H1 (cell line): ENCODE measurements around the gene UFSP1. TPM values are rescaled to one million over a fixed set of nuclear protein-coding genes. Genes with fewer than 3 reads are reported as not detected.
A peak's percentile ranks its signal among the peaks of the same experiment; 100 is the strongest.

Experiments
- CTCF ChIA-PET: fragments of 300-600 bp; sonication (Branson Sonifier 250); formaldehyde crosslinking; loops from one replicate; lab custom pipeline; 2021; ENCODE audit not compliant: partially characterized antibody; lab: Charles Lee
- POLR2A ChIA-PET: fragments of 300-600 bp; sonication (Branson Sonifier 250); formaldehyde crosslinking; loops from one replicate; lab custom pipeline; 2021; ENCODE audit warnings: inconsistent platforms; ENCODE audit not compliant: partially characterized antibody; lab: Charles Lee
- DNase-seq, 2 experiments: peaks; one replicate each; pipeline versions ENCODE4 v3.0.0 to v3.0.0-alpha.2; 2010 to 2022; ENCODE audit warnings: low spot score in 2 of 2, low read depth in 1 of 2, mixed read lengths in 1 of 2
- FAIRE-seq: peaks from 2 replicates; lab custom pipeline; 2011; peaks lifted over from hg19 to GRCh38; lab: Jason Lieb, UNC
- H2AFZ ChIP-seq: 2 replicates; pipeline ENCODE4 v1.8.1; 2012; ENCODE audit warnings: low read length, inconsistent platforms
- H2AK5ac ChIP-seq: 2 replicates; pipeline ENCODE4 v1.6.1; 2013; ENCODE audit warnings: low read depth, low read length
- H2BK120ac ChIP-seq: replicated peaks from 2 replicates; pipeline ENCODE3; 2013; ENCODE audit warnings: low read depth, low read length, inconsistent platforms
- H2BK12ac ChIP-seq: 2 replicates; pipeline ENCODE4 v1.6.1; 2013; ENCODE audit warnings: low read depth, low read length
- H2BK15ac ChIP-seq: 2 replicates; pipeline ENCODE4 v1.6.1; 2013; ENCODE audit warnings: low read length
- H2BK20ac ChIP-seq: 2 replicates; pipeline ENCODE4 v1.6.1; 2013; ENCODE audit warnings: low read length
- H2BK5ac ChIP-seq: 2 replicates; pipeline ENCODE4 v1.6.1; 2013; ENCODE audit warnings: low read depth, low read length
- H3K14ac ChIP-seq: 2 replicates; pipeline ENCODE4 v1.6.1; 2013; ENCODE audit warnings: inconsistent platforms; ENCODE audit not compliant: insufficient read length
- H3K18ac ChIP-seq: 2 replicates; pipeline ENCODE4 v1.6.1; 2013; ENCODE audit warnings: low read length; ENCODE audit errors: extremely low read depth
- H3K23ac ChIP-seq: 2 replicates; pipeline ENCODE4 v1.6.1; 2013; ENCODE audit warnings: inconsistent platforms; ENCODE audit not compliant: insufficient read length
- H3K23me2 ChIP-seq: 2 replicates; pipeline ENCODE4 v1.6.1; 2013; ENCODE audit warnings: low read depth, low read length
- H3K27ac ChIP-seq: 2 replicates; pipeline ENCODE4 v1.6.1; 2011; ENCODE audit warnings: low read depth, low read length, inconsistent platforms
- H3K27me3 ChIP-seq, 4 experiments: replicated peaks in 1 of 4; 1 replicate in 1 of 4; 2 replicates in 3 of 4; pipeline versions ENCODE4 v1.6.1 to v1.8.1; 2011 to 2013; ENCODE audit warnings: low read length in 3 of 4, mild to moderate bottlenecking in 3 of 4, inconsistent platforms in 2 of 4, mixed read lengths in 2 of 4, moderate library complexity in 1 of 4; ENCODE audit not compliant: control insufficient read depth in 3 of 4, insufficient read depth in 3 of 4; ENCODE audit errors: extremely low read depth in 1 of 4
- H3K36me3 ChIP-seq, 4 experiments: 2 replicates each; pipeline versions ENCODE4 v1.6.1 to v1.8.1; 2011 to 2013; ENCODE audit warnings: mild to moderate bottlenecking in 4 of 4, low read length in 3 of 4, moderate library complexity in 2 of 4, control low read depth in 1 of 4, inconsistent platforms in 1 of 4; ENCODE audit not compliant: insufficient read depth in 4 of 4, control insufficient read depth in 2 of 4
- H3K4ac ChIP-seq: replicated peaks from 2 replicates; pipeline ENCODE3; 2013; ENCODE audit warnings: low read length, low read depth, mixed read lengths, inconsistent platforms; ENCODE audit not compliant: insufficient read length
- H3K4me1 ChIP-seq, 4 experiments: replicated peaks in 1 of 4; 1 replicate in 1 of 4; 2 replicates in 3 of 4; pipeline versions ENCODE4 v1.6.1 to v1.8.1; 2011 to 2013; ENCODE audit warnings: low read length in 3 of 4, inconsistent platforms in 2 of 4, mixed read lengths in 1 of 4; ENCODE audit not compliant: insufficient read depth in 4 of 4, control insufficient read depth in 3 of 4
- H3K4me2 ChIP-seq, 2 experiments: 2 replicates each; pipeline versions ENCODE4 v1.6.1 to v1.8.1; 2011 to 2013; ENCODE audit warnings: low read depth in 2 of 2, low read length in 2 of 2, control low read depth in 1 of 2, inconsistent platforms in 1 of 2, mild to moderate bottlenecking in 1 of 2; ENCODE audit not compliant: insufficient read depth in 1 of 2
- H3K4me3 ChIP-seq, 4 experiments: fragments of 200-600, 300-600 bp in 1 of 4; sonication (generic), shearing (Covaris generic), sonication (Bioruptor Twin) in 1 of 4; 2 replicates each; pipeline versions ENCODE4 v1.5.1 to v1.8.1; 2011 to 2016; ENCODE audit warnings: low read length in 4 of 4, low read depth in 3 of 4, control low read depth in 2 of 4, inconsistent platforms in 2 of 4, mild to moderate bottlenecking in 2 of 4, mixed read lengths in 1 of 4, moderate library complexity in 1 of 4; ENCODE audit not compliant: insufficient read depth in 2 of 4; ENCODE audit errors: extremely low read depth in 1 of 4
- H3K56ac ChIP-seq: replicated peaks from 2 replicates; pipeline ENCODE3; 2013; ENCODE audit warnings: low read depth, mild to moderate bottlenecking, mixed read lengths, low read length, inconsistent platforms; ENCODE audit not compliant: insufficient read length
- H3K79me1 ChIP-seq: 2 replicates; pipeline ENCODE4 v1.6.1; 2013; ENCODE audit warnings: low read depth, low read length, control low read depth
- H3K79me2 ChIP-seq, 2 experiments: 2 replicates each; pipeline versions ENCODE4 v1.6.1 to v1.8.1; 2012 to 2013; ENCODE audit warnings: low read length in 2 of 2, mild to moderate bottlenecking in 2 of 2, inconsistent platforms in 1 of 2; ENCODE audit not compliant: insufficient read depth in 2 of 2, control insufficient read depth in 1 of 2
- H3K9ac ChIP-seq, 4 experiments: replicated peaks in 1 of 4; 1 replicate in 1 of 4; 2 replicates in 3 of 4; pipeline versions ENCODE4 v1.6.1 to v1.8.1; 2011 to 2013; ENCODE audit warnings: low read depth in 3 of 4, low read length in 3 of 4, control low read depth in 2 of 4, mild to moderate bottlenecking in 2 of 4, moderate library complexity in 2 of 4, inconsistent platforms in 1 of 4; ENCODE audit errors: extremely low read depth in 1 of 4
- H3K9me3 ChIP-seq, 2 experiments: 2 replicates each; pipeline versions ENCODE4 v1.6.1 to v1.8.1; 2012 to 2013; ENCODE audit warnings: mild to moderate bottlenecking in 2 of 2, moderate library complexity in 2 of 2, control low read depth in 1 of 2, inconsistent platforms in 1 of 2, low read depth in 1 of 2, low read length in 1 of 2, mixed read lengths in 1 of 2; ENCODE audit not compliant: insufficient read depth in 2 of 2
- H4K20me1 ChIP-seq, 2 experiments: replicated peaks in 1 of 2; 2 replicates each; pipeline versions ENCODE3 to v1.8.1; 2011 to 2013; ENCODE audit warnings: inconsistent platforms in 2 of 2, low read length in 2 of 2, mild to moderate bottlenecking in 1 of 2; ENCODE audit not compliant: insufficient read depth in 2 of 2, control insufficient read depth in 1 of 2
- H4K5ac ChIP-seq: 2 replicates; pipeline ENCODE4 v1.6.1; 2013; ENCODE audit warnings: low read length, low read depth, mixed read lengths, inconsistent platforms; ENCODE audit not compliant: insufficient read length
- H4K8ac ChIP-seq: 2 replicates; pipeline ENCODE4 v1.8.0; 2013; ENCODE audit warnings: mild to moderate bottlenecking, moderate library complexity, low read length, inconsistent platforms; ENCODE audit not compliant: insufficient read depth; ENCODE audit errors: extremely low read depth
- H4K91ac ChIP-seq: replicated peaks from 2 replicates; pipeline ENCODE3; 2013; ENCODE audit warnings: low read length, mixed read lengths, inconsistent platforms; ENCODE audit not compliant: insufficient read length
- EZH2 ChIP-seq: fragments of 200-600 bp; sonication (generic); IDR thresholded peaks from 2 replicates; pipeline ENCODE4 v1.7.1; 2012; ENCODE audit warnings: low read depth, mild to moderate bottlenecking, moderate library complexity, low read length, inconsistent platforms; ENCODE audit not compliant: severe bottlenecking
- HDAC2 ChIP-seq, 2 experiments: fragments of 300-600 bp in 1 of 2; sonication (generic) in 1 of 2; IDR thresholded peaks; 2 replicates each; pipeline ENCODE4 v1.6.1; 2011 to 2012; ENCODE audit warnings: low read depth in 2 of 2, low read length in 2 of 2, mild to moderate bottlenecking in 2 of 2, moderate library complexity in 2 of 2, borderline replicate concordance in 1 of 2, inconsistent platforms in 1 of 2
- JUN ChIP-seq: IDR thresholded peaks from 2 replicates; pipeline ENCODE4 v1.6.1; 2011; ENCODE audit warnings: low read depth, mild to moderate bottlenecking, improper control_type of control experiment, low read length
- KDM4A ChIP-seq: IDR thresholded peaks from one replicate; pipeline ENCODE4 v1.7.1; 2012; ENCODE audit warnings: low read depth, mild to moderate bottlenecking, moderate library complexity, low read length, inconsistent platforms; ENCODE audit not compliant: severe bottlenecking
- NRF1 ChIP-seq: IDR thresholded peaks from 2 replicates; pipeline ENCODE4 v1.6.1; 2011; ENCODE audit warnings: mild to moderate bottlenecking, low read depth, low read length, improper control_type of control experiment
- POLR2A ChIP-seq, 2 experiments: IDR thresholded peaks; 1 replicate in 1 of 2; 2 replicates in 1 of 2; pipeline ENCODE4 v1.6.1; 2011; ENCODE audit warnings: low read depth in 2 of 2, low read length in 2 of 2, mild to moderate bottlenecking in 2 of 2; ENCODE audit errors: control extremely low read depth in 1 of 2
- RXRA ChIP-seq: IDR thresholded peaks from 2 replicates; pipeline ENCODE4 v1.6.1; 2011; ENCODE audit warnings: low read depth, mild to moderate bottlenecking, low read length, moderate library complexity; ENCODE audit not compliant: insufficient read depth
- SAP30 ChIP-seq: fragments of 300-600 bp; sonication (generic); IDR thresholded peaks from 2 replicates; pipeline ENCODE4 v1.7.1; 2012; ENCODE audit warnings: low read length, moderate library complexity, mild to moderate bottlenecking, inconsistent platforms; ENCODE audit not compliant: insufficient read depth, insufficient replicate concordance
- TAF1 ChIP-seq: IDR thresholded peaks from 2 replicates; pipeline ENCODE4 v1.6.1; 2011; ENCODE audit warnings: mild to moderate bottlenecking, low read depth, low read length
- WGBS, 2 experiments: shearing (Covaris generic) in 1 of 2; methylation state at CpG; one replicate each; pipeline versions ENCODE4 v1.1.6 to v1.1.7; 2013 to 2015; ENCODE audit warnings: low lambda C conversion rate in 2 of 2, mixed read lengths in 2 of 2, inconsistent platforms in 1 of 2, low coverage in 1 of 2, missing lambda C conversion rate in 1 of 2; ENCODE audit not compliant: insufficient replicate concordance in 2 of 2, insufficient coverage in 1 of 2, insufficient read length in 1 of 2; ENCODE audit errors: extremely low coverage in 1 of 2, missing lambda C conversion rate in 1 of 2; 5-methylcytosine and 5-hydroxymethylcytosine counted together
- polyA plus RNA-seq, 7 experiments: library from polyadenylated mRNA; depleted of rRNA in 3 of 7; stranded (reverse) in 5 of 7; unstranded in 2 of 7; fragments of >200 nt in 5 of 7; fragments of 200-250 nt in 2 of 7; gene quantifications; 1 replicate in 5 of 7; 2 replicates in 1 of 7; 4 replicates in 1 of 7; pipeline versions ENCODE4 v1.2.1 to v1.2.3, GENCODE V29; 2011 to 2013; ENCODE audit warnings: missing spikeins in 2 of 7, mixed read lengths in 2 of 7
- total RNA-seq: library from RNA; stranded (reverse); fragmentation: NEBNext Ultra II Directional; extraction: Animal tissue kit (Norgen Biotek cat#: 25700); gene quantifications from 2 replicates; pipeline ENCODE4 v1.2.1, GENCODE V29; 2021

UFSP1 gene
- total and polyA plus RNA-seq, 2 of the 8 experiments (the other 6 are each of a cell fraction or from before 2014, with no cell fraction given): 1.6 to 4.3 TPM

DNA sequence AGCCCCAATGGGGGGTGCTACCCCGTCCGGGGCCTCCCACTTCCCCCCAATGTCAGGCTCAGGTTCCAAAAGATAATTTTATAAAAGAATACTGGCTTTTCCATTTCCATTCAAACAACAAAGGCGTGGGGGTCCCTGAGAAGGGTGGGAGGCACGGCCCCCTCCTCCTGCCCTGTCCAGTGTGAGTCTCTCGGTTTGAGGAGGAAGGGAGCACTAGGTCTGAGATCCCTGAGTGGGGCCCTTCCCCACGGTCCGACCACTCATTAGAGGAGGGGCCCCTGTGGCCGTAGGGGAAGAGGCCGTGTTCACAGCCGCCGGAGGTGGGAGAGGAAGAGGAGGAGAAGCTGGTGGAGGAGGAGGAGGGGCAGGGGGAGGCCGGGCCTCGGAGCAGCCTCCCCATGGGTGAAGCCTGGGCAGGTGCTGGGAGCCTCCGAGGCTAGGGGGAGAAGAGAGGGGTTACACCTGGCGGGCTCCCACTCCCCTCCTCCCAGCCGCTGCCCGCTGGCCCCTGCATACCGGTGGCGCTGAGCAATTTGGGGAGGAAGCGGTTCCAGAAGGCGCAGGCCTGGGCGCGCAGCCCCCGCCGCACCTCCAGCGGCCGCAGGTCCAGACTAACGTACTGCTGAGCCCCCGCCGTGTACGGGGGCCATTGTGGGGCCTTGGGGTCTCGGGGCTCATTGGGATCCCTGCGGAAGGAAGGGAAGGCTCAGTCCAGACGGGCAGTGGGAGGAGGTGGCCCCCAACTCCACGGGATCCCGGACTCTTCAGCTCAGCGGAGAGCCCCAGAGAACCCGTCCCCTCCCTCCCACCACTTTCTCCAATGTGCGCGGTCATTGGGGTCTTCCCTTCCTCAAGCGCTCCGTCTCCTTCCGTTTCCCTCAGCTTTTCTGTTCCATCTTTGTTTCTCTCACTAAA lies 1.4 kb upstream of the UFSP1 start:
- WGBS, 2 experiments: 3% methylated on average over 30 of the region's 43 CpGs; no CpG with 5 or more reads in 1 of the 2 experiments
- peak overlapping the region; percentile 91 to 96 for H3K4me2 ChIP-seq
- TF ChIP-seq HDAC2 (IDR thresholded peaks at IDR 0.05; ENCODE audit: borderline replicate concordance in 1 of 2, low read depth in 2 of 2, low read length in 2 of 2) (0 out of 4 replicates have a peak, but pooled peaks of 1 of the 2 experiments have one; percentile 41), RXRA (no peak), SAP30 (peak; percentile 47), NRF1 (no peak), EZH2 (peak; percentile 32), TAF1 (0 out of 2 replicates have a peak, but pooled peaks have one; percentile 28), POLR2A (IDR thresholded peaks at IDR 0.05; ENCODE audit: control extremely low read depth in 1 of 2, low read depth in 2 of 2, low read length in 2 of 2) (no peak; a peak in 1 of 3 replicates), KDM4A (peak; percentile 54), JUN (no peak)

More for the DNA sequence above, 1.4 kb upstream of the UFSP1 start:
- no peak overlapping the region for H3K14ac ChIP-seq
- no peak overlapping the region for H3K23ac ChIP-seq
- ChIA-PET CTCF (interaction anchor here (0.5 to 1.7 kb wide), 11 partner anchors 20 to 277 kb away, joined by 3 to 6 read pairs (median 4); partner anchors contain the start of genes MUC17, POP7 and SLC12A9), POLR2A (interaction anchor here (0.6 to 10.1 kb wide), 18 partner anchors 8 to 789 kb away, joined by 3 to 313 read pairs (median 6); partner anchors contain the start of genes AP4M1, MCM7, MUC3A and SRRT)
- H4K20me1 ChIP-seq: peaks cover 10 to 15% of the 10 kb centered on the region in 2 experiments
- peaks cover 0 to 25% of the 10 kb centered on the region in 2 experiments; a peak in 2 of 4 replicates for H3K79me2 ChIP-seq
- peak overlapping the region; percentile 92 for H4K5ac ChIP-seq
- H2BK20ac ChIP-seq: no peak overlapping the region
- H2AFZ ChIP-seq: no peak overlapping the region
- peak overlapping the region; percentile 78 for H3K56ac ChIP-seq
- peak overlapping the region; percentile 65 to 91 (median 66) for H3K4me3 ChIP-seq
- peak overlapping the region; percentile 96 for H3K4ac ChIP-seq
- H3K18ac ChIP-seq: peak overlapping the region; percentile 96
- H3K4me1 ChIP-seq: peaks cover 0 to 22% (median 8%) of the 10 kb centered on the region in 4 experiments; a peak in 6 of 7 replicates
- peak in 1 of 2 experiments; percentile 74 for DNase-seq
- peaks cover 19% of the 10 kb centered on the region; the same call in 1 of the 2 replicates for H3K23me2 ChIP-seq
- no peaks in the 10 kb centered on the region; a peak in 1 of 4 replicates for H3K9me3 ChIP-seq
- H3K27me3 ChIP-seq: peaks cover 4 to 20% (median 9%) of the 10 kb centered on the region in 4 experiments
- H2BK5ac ChIP-seq: peak overlapping the region; percentile 99
- peak overlapping the region; percentile 98 for H4K91ac ChIP-seq
- H2BK15ac ChIP-seq: peak overlapping the region; percentile 2; the same call in 1 of the 2 replicates
- H3K27ac ChIP-seq: peak overlapping the region; percentile 60
- 0 out of 2 replicates have a peak overlapping the region, but pooled peaks have one; percentile 45 for H4K8ac ChIP-seq
- peaks cover 14 to 30% (median 21%) of the 10 kb centered on the region in 4 experiments for H3K36me3 ChIP-seq
- H3K9ac ChIP-seq: peak overlapping the region; percentile 26 to 52 (median 48); a peak in 4 of 7 replicates
- FAIRE-seq: no peak
- H2BK120ac ChIP-seq: peak overlapping the region; percentile 82
- no peak overlapping the region for H2BK12ac ChIP-seq
- H2AK5ac ChIP-seq: no peak overlapping the region
- H3K79me1 ChIP-seq: peaks cover 6% of the 10 kb centered on the region; the same call in 1 of the 2 replicates
